Common myeloid progenitor, CD34-positive (primary cell): ENCODE results near the gene RNU2-63P.

Experiments used
- CTCF ChIA-PET: fragments of 350-600 bp; sonication (Branson Sonifier 250); formaldehyde crosslinking; loops from one replicate; lab custom pipeline; 2021; ENCODE audit warnings: antibody characterized with exemption; lab: Charles Lee
- POLR2A ChIA-PET: fragments of 350-600 bp; sonication (Branson Sonifier 250); formaldehyde crosslinking; loops from one replicate; lab custom pipeline; 2021; ENCODE audit warnings: antibody characterized with exemption; lab: Charles Lee
- DNase-seq, 3 donors: peaks; one replicate each; pipeline versions ENCODE4 v3.0.0 to v3.0.0-alpha.2; 2013
- H3K27ac ChIP-seq, 2 experiments: 1 replicate in 1 of 2; 2 replicates in 1 of 2; pipeline ENCODE4 v1.7.0; 2013; ENCODE audit warnings: inconsistent platforms in 2 of 2, low read length in 2 of 2, mild to moderate bottlenecking in 2 of 2, low read depth in 1 of 2, moderate library complexity in 1 of 2; ENCODE audit not compliant: severe bottlenecking in 2 of 2, insufficient read depth in 1 of 2, poor library complexity in 1 of 2
- H3K27me3 ChIP-seq, 5 experiments: replicated peaks in 2 of 5; 1 replicate in 3 of 5; 2 replicates in 2 of 5; pipeline versions ENCODE4 v1.6.1 to v1.7.0; 2013; ENCODE audit warnings: low read length in 4 of 5, mild to moderate bottlenecking in 2 of 5, moderate library complexity in 2 of 5, inconsistent platforms in 1 of 5; ENCODE audit not compliant: insufficient read depth in 5 of 5, control insufficient read depth in 4 of 5
- H3K36me3 ChIP-seq, 4 experiments: 1 replicate in 2 of 4; 2 replicates in 2 of 4; pipeline versions ENCODE4 v1.6.1 to v1.7.0; 2013; ENCODE audit warnings: low read length in 3 of 4, control low read depth in 1 of 4, mild to moderate bottlenecking in 1 of 4; ENCODE audit not compliant: control insufficient read depth in 4 of 4, insufficient read depth in 4 of 4
- H3K4me1 ChIP-seq, 4 experiments: 1 replicate in 3 of 4; 2 replicates in 1 of 4; pipeline versions ENCODE4 v1.6.1 to v1.7.1; 2013; ENCODE audit warnings: low read length in 3 of 4, mild to moderate bottlenecking in 3 of 4, control low read depth in 1 of 4, inconsistent platforms in 1 of 4, moderate library complexity in 1 of 4; ENCODE audit not compliant: control insufficient read depth in 4 of 4, insufficient read depth in 4 of 4; ENCODE audit errors: control extremely low read depth in 1 of 4
- H3K4me3 ChIP-seq, 7 experiments: 1 replicate in 4 of 7; 2 replicates in 3 of 7; pipeline versions ENCODE4 v1.5.1 to v1.7.0; 2013; ENCODE audit warnings: mild to moderate bottlenecking in 7 of 7, low read length in 6 of 7, moderate library complexity in 6 of 7, inconsistent platforms in 2 of 7, low read depth in 2 of 7, control low read depth in 1 of 7; ENCODE audit not compliant: insufficient read depth in 4 of 7, control insufficient read depth in 1 of 7; ENCODE audit errors: extremely low read depth in 1 of 7
- H3K9me3 ChIP-seq, 5 experiments: 1 replicate in 4 of 5; 2 replicates in 1 of 5; pipeline versions ENCODE4 v1.6.1 to v1.7.1; 2013; ENCODE audit warnings: low read length in 4 of 5, mild to moderate bottlenecking in 2 of 5, inconsistent platforms in 1 of 5, low read depth in 1 of 5, moderate library complexity in 1 of 5; ENCODE audit not compliant: control insufficient read depth in 4 of 5, insufficient read depth in 2 of 5; ENCODE audit errors: control extremely low read depth in 1 of 5
- WGBS: methylation state at CpG from one replicate; pipeline ENCODE4 v1.1.5; 2013; ENCODE audit not compliant: insufficient coverage; 5-methylcytosine and 5-hydroxymethylcytosine counted together

Gene RNU2-63P

GRCh38 chr2:88055371-88056128 is 39.2 kb upstream of the RNU2-63P start, which contains the start of gene KRCC1:
TSS of gene KRCC1 (minus strand) at chr2:88055783. CDS start at chr2:88028563, 27,220 bp downstream.
- peaks cover 22 to 37% (median 32%) of the 10 kb centered on the region in 4 experiments for H3K4me1 ChIP-seq
- 0% methylated on average over 59 of the region's 77 CpGs for WGBS
- POLR2A ChIA-PET: interaction anchor here (2.3 kb wide), 1 partner anchor 39 kb away, joined by 13 read pairs; the partner anchor contains the start of gene RNU2-63P
- peaks cover 0 to 4% (median 1%) of the 10 kb centered on the region in 4 experiments for H3K36me3 ChIP-seq
- H3K27me3 ChIP-seq: no peaks in the 10 kb centered on the region
- peak within 1 kb of the TSS; percentile 91 to 94 for H3K27ac ChIP-seq
- DNase-seq: peak; percentile 95 to 96 (median 96)
- H3K4me3 ChIP-seq: peak within 1 kb of the TSS; percentile 89 to 98 (median 93)
- CTCF ChIA-PET: interaction anchor here (1.2 to 1.5 kb wide), 3 partner anchors 15 to 105 kb away, joined by 3 to 6 read pairs (median 4); no protein-coding TSS in a partner anchor
- no peaks in the 10 kb centered on the region for H3K9me3 ChIP-seq

GRCh38 chr2:88054782-88055370 is 38.5 kb upstream of the RNU2-63P start:
- peak overlapping the region; percentile 89 to 98 (median 93) for H3K4me3 ChIP-seq
- H3K9me3 ChIP-seq: no peaks in the 10 kb centered on the region
- H3K27me3 ChIP-seq: no peaks in the 10 kb centered on the region
- peak overlapping the region; percentile 91 to 94 for H3K27ac ChIP-seq
- DNase-seq: peak in 1 of 3 donors; percentile 46
- H3K4me1 ChIP-seq: peaks cover 22 to 37% (median 32%) of the 10 kb centered on the region in 4 experiments
- 33% methylated on average over 24 of the region's 25 CpGs for WGBS
- CTCF ChIA-PET: interaction anchor here (1.1 to 1.5 kb wide), 3 partner anchors 15 to 38 kb away, joined by 3 to 6 read pairs (median 3); partner anchors contain the start of gene RNU2-63P
- POLR2A ChIA-PET: interaction anchor here (0.6 to 2.3 kb wide), 2 partner anchors 38 to 638 kb away, joined by 3 to 13 read pairs; partner anchors contain the start of gene RNU2-63P
- peaks cover 0 to 4% (median 1%) of the 10 kb centered on the region in 4 experiments for H3K36me3 ChIP-seq

- Histone ChIP-seq H3K9me3 (no peaks in the 10 kb centered on the region), H3K36me3 (peaks cover 0 to 9% (median 1%) of the 10 kb centered on the region in 4 experiments), H3K27ac (peak overlapping the region; percentile 91 to 94), H3K4me1 (peaks cover 22 to 37% (median 32%) of the 10 kb centered on the region in 4 experiments), H3K4me3 (peak overlapping the region; percentile 89 to 98 (median 93)), H3K27me3 (no peaks in the 10 kb centered on the region)
- CTCF ChIA-PET: interaction anchor here (1.1 to 1.5 kb wide), 3 partner anchors 14 to 38 kb away, joined by 3 to 6 read pairs (median 3); partner anchors contain the start of gene RNU2-63P
- 59% methylated on average over 9 of the region's 10 CpGs for WGBS
- POLR2A ChIA-PET: interaction anchor here (0.6 to 2.3 kb wide), 2 partner anchors 38 to 638 kb away, joined by 3 to 13 read pairs; partner anchors contain the start of gene RNU2-63P
- DNase-seq: peak in 1 of 3 donors; percentile 22
Observed at GRCh38 chr2:88053934-88054781, 37.8 kb upstream of the RNU2-63P start.

GRCh38 chr2:88053296-88053695 is 36.9 kb upstream of the RNU2-63P start:
- no peaks in the 10 kb centered on the region for H3K9me3 ChIP-seq
- H3K36me3 ChIP-seq: peaks cover 0 to 9% (median 3%) of the 10 kb centered on the region in 4 experiments
- ChIA-PET CTCF (no interaction called here), POLR2A (interaction anchor here (0.6 kb wide), 1 partner anchor 49 kb away, joined by 3 read pairs; no protein-coding TSS in a partner anchor)
- peak overlapping the region in 2 of 7 experiments; percentile 3 to 17 for H3K4me3 ChIP-seq
- peaks cover 22 to 37% (median 32%) of the 10 kb centered on the region in 4 experiments for H3K4me1 ChIP-seq
- H3K27me3 ChIP-seq: no peaks in the 10 kb centered on the region
- 0% methylated on average over 1 of the region's 1 CpG for WGBS
- peak in 1 of 3 donors; percentile 26 for DNase-seq
- H3K27ac ChIP-seq: no peak overlapping the region

- DNase-seq: no peak
- Histone ChIP-seq H3K36me3 (peaks cover 0 to 9% (median 3%) of the 10 kb centered on the region in 4 experiments), H3K4me3 (no peak overlapping the region), H3K4me1 (peaks cover 22 to 37% (median 32%) of the 10 kb centered on the region in 4 experiments), H3K9me3 (no peaks in the 10 kb centered on the region), H3K27ac (no peak overlapping the region), H3K27me3 (no peaks in the 10 kb centered on the region)
- 90% methylated on average over 2 of the region's 2 CpGs for WGBS
- POLR2A ChIA-PET: no interaction called here
- CTCF ChIA-PET: interaction anchor here (1.2 to 1.6 kb wide), 2 partner anchors 9 to 14 kb away, joined by 4 read pairs; no protein-coding TSS in a partner anchor
Observed at GRCh38 chr2:88051792-88052191, 35.4 kb upstream of the RNU2-63P start.

GRCh38 chr2:88049622-88050021 is 33.3 kb upstream of the RNU2-63P start:
- Histone ChIP-seq H3K27me3 (no peaks in the 10 kb centered on the region), H3K36me3 (peaks cover 0 to 12% (median 3%) of the 10 kb centered on the region in 4 experiments), H3K4me3 (no peak overlapping the region), H3K4me1 (peaks cover 18 to 28% (median 22%) of the 10 kb centered on the region in 4 experiments), H3K9me3 (no peaks in the 10 kb centered on the region), H3K27ac (no peak overlapping the region)
- WGBS: no CpG with 5 or more reads among the region's 1 CpG
- CTCF ChIA-PET: interaction anchor here (1.4 to 1.6 kb wide), 2 partner anchors 10 to 11 kb away, joined by 4 read pairs; no protein-coding TSS in a partner anchor
- DNase-seq: no peak
- POLR2A ChIA-PET: no interaction called here
